Coronary artery (tissue), 2 donors: Measurements from ENCODE around the gene DR1.

Experiments used
- DNase-seq: peaks from one replicate; pipeline ENCODE4 v3.0.0-alpha.2; 2017; ENCODE audit warnings: low spot score
- H3K27ac ChIP-seq, 2 donors: fragments of 200-600 bp; sonication (generic); one replicate each; pipeline ENCODE4 v1.5.1; 2016 to 2019
- H3K4me3 ChIP-seq: fragments of 200-600 bp; sonication (generic); 2 replicates; pipeline ENCODE4 v1.5.1; 2016; ENCODE audit warnings: mild to moderate bottlenecking, moderate library complexity
- CTCF ChIP-seq: fragments of 200-600 bp; sonication (generic); IDR thresholded peaks from one replicate; pipeline ENCODE4 v1.5.1; 2019; ENCODE audit warnings: antibody characterized with exemption

The DR1 gene

GRCh38 chr1:93313026-93313425 is 32.7 kb upstream of the DR1 start:
- Histone ChIP-seq H3K27ac (no peak overlapping the region), H3K4me3 (no peak overlapping the region)
- no peak for TF ChIP-seq CTCF
- DNase-seq = no peak

GRCh38 chr1:93317207-93317606 is 28.5 kb upstream of the DR1 start:
- Histone ChIP-seq H3K27ac (no peak overlapping the region), H3K4me3 (no peak overlapping the region)
- no peak for DNase-seq
- no peak for TF ChIP-seq CTCF

- H3K4me3 ChIP-seq = no peak overlapping the region
- no peak overlapping the region for H3K27ac ChIP-seq
- no peak for DNase-seq
- no peak for TF ChIP-seq CTCF
Measured at GRCh38 chr1:93317943-93318342, 27.8 kb upstream of the DR1 start.

GRCh38 chr1:93321720-93322119 is 24.0 kb upstream of the DR1 start:
- no peak overlapping the region for H3K27ac ChIP-seq
- no peak for TF ChIP-seq CTCF
- no peak for DNase-seq
- no peak overlapping the region for H3K4me3 ChIP-seq

- no peak overlapping the region for H3K4me3 ChIP-seq
- TF ChIP-seq CTCF = no peak
- DNase-seq = no peak
- H3K27ac ChIP-seq = no peak overlapping the region
Measured at GRCh38 chr1:93322349-93322748, 23.4 kb upstream of the DR1 start.

GRCh38 chr1:93323185-93323820 is 22.4 kb upstream of the DR1 start:
- no peak overlapping the region for H3K4me3 ChIP-seq
- TF ChIP-seq CTCF = no peak

More at GRCh38 chr1:93323185-93323820, 22.4 kb upstream of the DR1 start:
- no peak for DNase-seq
- no peak overlapping the region for H3K27ac ChIP-seq
